HepG2 (cell line): ENCODE data around the gene TUBE1. TPM values are rescaled to one million over a fixed set of nuclear protein-coding genes. Genes with fewer than 3 reads are reported as not detected.

Experiments used
- CC2D1A ChIP-seq: sonication (generic); formaldehyde crosslinking; IDR thresholded peaks from 2 replicates; pipeline ENCODE4 v1.8.1; 2023; ENCODE audit warnings: mild to moderate bottlenecking, missing genetic modification reagents
- DMAP1 ChIP-seq: IDR thresholded peaks from 2 replicates; pipeline ENCODE4 v1.6.1; 2016
- TFDP1 ChIP-seq: IDR thresholded peaks from 2 replicates; pipeline ENCODE4 v1.6.1; 2016; ENCODE audit warnings: missing compliant biosample characterization, missing genetic modification reagents, borderline replicate concordance
- TOPORS ChIP-seq: sonication (generic); formaldehyde crosslinking; IDR thresholded peaks from 2 replicates; pipeline ENCODE4 v1.8.0; 2023; ENCODE audit warnings: mild to moderate bottlenecking, missing genetic modification reagents
- ZBTB26 ChIP-seq: IDR thresholded peaks from 2 replicates; pipeline ENCODE4 v1.6.1; 2016; ENCODE audit warnings: missing compliant biosample characterization, missing genetic modification reagents, borderline replicate concordance
- ZNF205 ChIP-seq: IDR thresholded peaks from 2 replicates; pipeline ENCODE4 v1.6.1; 2018; ENCODE audit warnings: missing biosample characterization, missing genetic modification reagents
- ZNF407 ChIP-seq: sonication (generic); formaldehyde crosslinking; IDR thresholded peaks from one replicate; pipeline ENCODE4 v1.5.1; 2020; ENCODE audit warnings: mild to moderate bottlenecking, missing genetic modification reagents; ENCODE audit errors: not compliant biosample characterization
- ZNF431 ChIP-seq: sonication (generic); formaldehyde crosslinking; IDR thresholded peaks from 2 replicates; pipeline ENCODE4 v1.9.0; 2022; ENCODE audit warnings: missing genetic modification reagents, low read depth, mild to moderate bottlenecking, borderline replicate concordance
- polyA plus RNA-seq, 8 experiments: library from polyadenylated mRNA; depleted of rRNA in 3 of 8; stranded (reverse) in 7 of 8; unstranded in 1 of 8; fragments of >200 nt; fragmentation: Illumina TruSeq in 4 of 8; extraction: Trizol in 4 of 8; gene quantifications; 2 replicates each; pipeline versions ENCODE4 v1.2.1 to v1.2.3, GENCODE V29; 2011 to 2016; ENCODE audit warnings: low read depth in 4 of 8, missing spikeins in 1 of 8, mixed read lengths in 1 of 8; ENCODE audit not compliant: insufficient read depth in 1 of 8
- total RNA-seq, 5 experiments: library from RNA; depleted of rRNA; stranded (reverse); fragments of >200 nt; fragmentation: Illumina TruSeq; extraction: Trizol; gene quantifications; 2 replicates each; pipeline ENCODE4 v1.2.3, GENCODE V29; 2016; ENCODE audit warnings: low read depth in 1 of 5
- TF ChIP-seq, protein P1 (sequence below): sonication (generic); formaldehyde crosslinking; IDR thresholded peaks from 2 replicates; pipeline ENCODE4 v1.8.1; 2023; ENCODE audit warnings: missing genetic modification reagents, mild to moderate bottlenecking, borderline replicate concordance

TUBE1 gene
- total and polyA plus RNA-seq, 2 of the 13 experiments (the other 11 are each of a cell fraction or from before 2014, with no cell fraction given): 17.3 to 22.6 TPM

GRCh38 chr6:112113918-112114317 is 26.6 kb upstream of the TUBE1 start (continued):
- TF ChIP-seq ZNF407 (no peak), DMAP1 (no peak), ZNF205 (CRISPR knock-in tag) (no peak), CC2D1A (no peak), ZBTB26 (no peak), TFDP1 (CRISPR knock-in tag) (no peak), ZNF431 (CRISPR knock-in tag) (no peak), TOPORS (CRISPR knock-in tag) (no peak)
- TF ChIP-seq, protein P1, sequence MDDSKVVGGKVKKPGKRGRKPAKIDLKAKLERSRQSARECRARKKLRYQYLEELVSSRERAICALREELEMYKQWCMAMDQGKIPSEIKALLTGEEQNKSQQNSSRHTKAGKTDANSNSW (CRISPR knock-in tag): no peak
